Measurements from ENCODE around the gene KCND3. TPM values are rescaled to one million over a fixed set of nuclear protein-coding genes. Genes with fewer than 3 reads are reported as not detected.

KCND3 gene
- total RNA-seq, 1 donor from 2014 or later = 0.43 TPM

DNA sequence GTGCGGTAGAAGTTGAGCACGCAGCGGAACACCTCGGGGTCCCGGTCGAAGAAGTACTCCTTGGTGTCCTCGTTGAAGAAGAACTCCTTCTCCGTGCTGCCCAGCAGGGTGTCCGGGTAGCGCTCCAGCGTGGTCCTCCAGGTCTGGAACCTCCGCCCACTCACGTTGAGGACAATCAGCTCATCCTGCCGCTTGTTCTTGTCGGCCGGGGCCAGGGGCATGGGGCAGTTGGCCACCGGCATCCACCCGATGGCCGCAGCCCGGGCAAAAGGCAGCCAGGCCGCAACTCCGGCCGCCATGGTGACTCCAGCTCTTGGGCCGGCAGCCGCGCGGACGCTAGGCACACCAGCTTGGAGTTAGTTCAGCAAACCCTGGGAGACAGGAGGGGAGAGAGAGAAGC lies 7.0 kb downstream of the KCND3 start:
- no peak overlapping the region for H3K4me3 ChIP-seq (ENCODE audit: insufficient read depth, low read depth, low read length)
- H3K36me3 Mint-ChIP-seq (ENCODE audit: low read depth, unreplicated experiment) = no peaks in the 10 kb centered on the region
- H3K36me3 ChIP-seq (ENCODE audit: insufficient read depth, low read length) = no peaks in the 10 kb centered on the region
- H3K4me2 ChIP-seq (ENCODE audit: low read length) = no peak overlapping the region
- H3K9me3 ChIP-seq (ENCODE audit: insufficient read depth, low read depth, low read length) = no peaks in the 10 kb centered on the region
- H3K9ac ChIP-seq (ENCODE audit: low read length) = no peak overlapping the region
- H3K27me3 ChIP-seq (ENCODE audit: insufficient read depth, low read length) = peaks cover 15% of the 10 kb centered on the region
- FAIRE-seq = no peak
- H3K27me3 Mint-ChIP-seq (ENCODE audit: low read depth, unreplicated experiment) = peaks cover 70% of the 10 kb centered on the region
- H2AFZ ChIP-seq (ENCODE audit: low read depth, low read length) = no peak overlapping the region
- no peak overlapping the region for H3K27ac ChIP-seq (ENCODE audit: low read depth, low read length)
- H4K20me1 ChIP-seq (ENCODE audit: insufficient read depth, low read length) = no peaks in the 10 kb centered on the region
- TF ChIP-seq EZH2 (IDR thresholded peaks at IDR 0.05; ENCODE audit: insufficient read depth, low read length) = no peak
- TF ChIP-seq, protein P1, sequence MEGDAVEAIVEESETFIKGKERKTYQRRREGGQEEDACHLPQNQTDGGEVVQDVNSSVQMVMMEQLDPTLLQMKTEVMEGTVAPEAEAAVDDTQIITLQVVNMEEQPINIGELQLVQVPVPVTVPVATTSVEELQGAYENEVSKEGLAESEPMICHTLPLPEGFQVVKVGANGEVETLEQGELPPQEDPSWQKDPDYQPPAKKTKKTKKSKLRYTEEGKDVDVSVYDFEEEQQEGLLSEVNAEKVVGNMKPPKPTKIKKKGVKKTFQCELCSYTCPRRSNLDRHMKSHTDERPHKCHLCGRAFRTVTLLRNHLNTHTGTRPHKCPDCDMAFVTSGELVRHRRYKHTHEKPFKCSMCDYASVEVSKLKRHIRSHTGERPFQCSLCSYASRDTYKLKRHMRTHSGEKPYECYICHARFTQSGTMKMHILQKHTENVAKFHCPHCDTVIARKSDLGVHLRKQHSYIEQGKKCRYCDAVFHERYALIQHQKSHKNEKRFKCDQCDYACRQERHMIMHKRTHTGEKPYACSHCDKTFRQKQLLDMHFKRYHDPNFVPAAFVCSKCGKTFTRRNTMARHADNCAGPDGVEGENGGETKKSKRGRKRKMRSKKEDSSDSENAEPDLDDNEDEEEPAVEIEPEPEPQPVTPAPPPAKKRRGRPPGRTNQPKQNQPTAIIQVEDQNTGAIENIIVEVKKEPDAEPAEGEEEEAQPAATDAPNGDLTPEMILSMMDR (IDR thresholded peaks at IDR 0.05; ENCODE audit: insufficient read depth, low read depth, low read length) = no peak
- peaks cover 2% of the 10 kb centered on the region for H3K4me1 Mint-ChIP-seq (ENCODE audit: low read depth, unreplicated experiment)
- DNase-seq (ENCODE audit: low read depth) = no peak
- no peaks in the 10 kb centered on the region for H3K79me2 ChIP-seq (ENCODE audit: insufficient read depth, low read length)
- H3K27ac Mint-ChIP-seq (ENCODE audit: unreplicated experiment) = no peak overlapping the region
- H3K9me3 Mint-ChIP-seq (ENCODE audit: unreplicated experiment) = peaks cover 10% of the 10 kb centered on the region
- no peaks in the 10 kb centered on the region for H3K4me1 ChIP-seq (ENCODE audit: insufficient read depth, low read length)
- no peak overlapping the region for H3K4me3 Mint-ChIP-seq (ENCODE audit: unreplicated experiment)

DNA sequence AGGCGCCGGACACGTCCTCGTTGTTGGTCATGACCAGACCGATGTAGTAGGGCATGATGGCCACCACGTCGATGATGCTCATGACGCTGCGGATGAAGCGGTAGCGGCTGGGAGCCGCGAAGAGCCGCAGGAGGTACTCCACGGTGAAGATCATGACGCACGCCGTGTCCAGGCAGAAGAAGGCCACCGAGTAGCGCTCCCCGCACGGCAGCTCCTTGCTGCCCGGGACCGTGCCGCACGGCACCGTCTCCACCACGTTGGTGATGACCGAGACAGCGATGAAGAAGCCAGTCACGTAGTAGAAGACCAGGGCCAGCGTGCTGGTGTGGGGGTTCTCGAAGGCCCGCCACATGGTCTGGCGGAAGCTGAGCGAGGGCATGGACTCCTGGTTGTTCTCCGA lies 7.6 kb downstream of the KCND3 start:
- H3K79me2 ChIP-seq (ENCODE audit: insufficient read depth, low read length) = no peaks in the 10 kb centered on the region
- H3K4me1 ChIP-seq (ENCODE audit: insufficient read depth, low read length) = no peaks in the 10 kb centered on the region
- Mint-ChIP-seq H3K9me3 (ENCODE audit: unreplicated experiment) (peaks cover 10% of the 10 kb centered on the region), H3K27ac (ENCODE audit: unreplicated experiment) (no peak overlapping the region), H3K4me3 (ENCODE audit: unreplicated experiment) (no peak overlapping the region), H3K27me3 (ENCODE audit: low read depth, unreplicated experiment) (peaks cover 67% of the 10 kb centered on the region), H3K36me3 (ENCODE audit: low read depth, unreplicated experiment) (no peaks in the 10 kb centered on the region), H3K4me1 (ENCODE audit: low read depth, unreplicated experiment) (peaks cover 2% of the 10 kb centered on the region)
- no peaks in the 10 kb centered on the region for H4K20me1 ChIP-seq (ENCODE audit: insufficient read depth, low read length)
- FAIRE-seq (no peak), DNase-seq (ENCODE audit: low read depth) (no peak)
- no peak overlapping the region for H3K9ac ChIP-seq (ENCODE audit: low read length)
- no peak overlapping the region for H3K4me2 ChIP-seq (ENCODE audit: low read length)
- no peaks in the 10 kb centered on the region for H3K9me3 ChIP-seq (ENCODE audit: insufficient read depth, low read depth, low read length)
- H3K36me3 ChIP-seq (ENCODE audit: insufficient read depth, low read length) = no peaks in the 10 kb centered on the region
- H3K4me3 ChIP-seq (ENCODE audit: insufficient read depth, low read depth, low read length) = no peak overlapping the region
- TF ChIP-seq, protein P1 (IDR thresholded peaks at IDR 0.05; ENCODE audit: insufficient read depth, low read depth, low read length) = no peak
- H3K27me3 ChIP-seq (ENCODE audit: insufficient read depth, low read length) = peaks cover 13% of the 10 kb centered on the region
- H3K27ac ChIP-seq (ENCODE audit: low read depth, low read length) = no peak overlapping the region
- no peak overlapping the region for H2AFZ ChIP-seq (ENCODE audit: low read depth, low read length)

DNA sequence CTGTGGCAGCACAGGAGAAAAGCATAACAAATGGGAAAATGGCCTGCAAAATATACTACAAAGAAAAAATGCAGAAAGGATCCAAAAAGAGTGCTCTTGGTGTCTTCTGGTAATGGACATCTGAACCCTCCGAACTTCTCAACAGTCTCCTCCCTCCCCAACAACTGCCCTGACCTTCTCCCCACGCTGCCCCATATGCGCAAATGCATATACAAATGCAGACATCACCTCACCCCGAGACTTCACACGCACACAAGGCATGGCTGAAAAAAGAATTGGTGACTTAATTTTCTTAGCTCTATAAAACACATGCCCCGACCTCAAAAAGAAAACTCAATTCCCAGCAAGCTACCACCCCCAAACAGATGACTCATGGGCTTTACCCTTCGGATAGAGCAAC lies 8.4 kb downstream of the KCND3 start:
- Histone ChIP-seq H3K4me3 (ENCODE audit: insufficient read depth, low read depth, low read length) (no peak overlapping the region), H2AFZ (ENCODE audit: low read depth, low read length) (no peak overlapping the region), H3K9ac (ENCODE audit: low read length) (no peak overlapping the region), H3K27ac (ENCODE audit: low read depth, low read length) (no peak overlapping the region), H3K36me3 (ENCODE audit: insufficient read depth, low read length) (no peaks in the 10 kb centered on the region), H3K27me3 (ENCODE audit: insufficient read depth, low read length) (peaks cover 8% of the 10 kb centered on the region), H4K20me1 (ENCODE audit: insufficient read depth, low read length) (no peaks in the 10 kb centered on the region), H3K4me2 (ENCODE audit: low read length) (no peak overlapping the region), H3K4me1 (ENCODE audit: insufficient read depth, low read length) (no peaks in the 10 kb centered on the region), H3K79me2 (ENCODE audit: insufficient read depth, low read length) (no peaks in the 10 kb centered on the region), H3K9me3 (ENCODE audit: insufficient read depth, low read depth, low read length) (no peaks in the 10 kb centered on the region)
- Mint-ChIP-seq H3K9me3 (ENCODE audit: unreplicated experiment) (peaks cover 10% of the 10 kb centered on the region), H3K4me1 (ENCODE audit: low read depth, unreplicated experiment) (peaks cover 2% of the 10 kb centered on the region), H3K27me3 (ENCODE audit: low read depth, unreplicated experiment) (peaks cover 66% of the 10 kb centered on the region), H3K4me3 (ENCODE audit: unreplicated experiment) (no peak overlapping the region), H3K27ac (ENCODE audit: unreplicated experiment) (no peak overlapping the region), H3K36me3 (ENCODE audit: low read depth, unreplicated experiment) (no peaks in the 10 kb centered on the region)
- TF ChIP-seq, protein P1 (IDR thresholded peaks at IDR 0.05; ENCODE audit: insufficient read depth, low read depth, low read length) = no peak
- TF ChIP-seq EZH2 (IDR thresholded peaks at IDR 0.05; ENCODE audit: insufficient read depth, low read length) = no peak
- FAIRE-seq (no peak), DNase-seq (ENCODE audit: low read depth) (no peak)

Measured in astrocyte (in vitro differentiated cells and primary cell).